Activated CD8-positive, alpha-beta memory T cell treated with anti-CD3 and anti-CD28 coated beads, Interleukin-2, amount 50 U/mL, for 48 hours (primary cell): Measurements from ENCODE around the gene YIF1A.
"Not testable (repeated sequence)": the region's sequence is repeated elsewhere in the genome, so short reads cannot be mapped to it uniquely, and the experiment has no call there.

Experiments used
- DNase-seq: peaks from one replicate; pipeline ENCODE4 v3.0.0-alpha.2; 2020

Gene YIF1A

GRCh38 chr11:66268244-66268951 is 20.5 kb downstream of the YIF1A start, which contains the start of gene RAB1B:
Gene RAB1B, plus strand, starts transcription at chr11:66268639. Its CDS starts 41 bp downstream, at chr11:66268680.
- peak; percentile 100 for DNase-seq

GRCh38 chr11:66267379-66268243 is 21.3 kb downstream of the YIF1A start:
- DNase-seq, result peak; percentile 96

- no peak for DNase-seq
Observed at GRCh38 chr11:66267039-66267378, 21.9 kb downstream of the YIF1A start.

GRCh38 chr11:66266378-66267038 is 22.4 kb downstream of the YIF1A start:
- DNase-seq, result no peak

DNA sequence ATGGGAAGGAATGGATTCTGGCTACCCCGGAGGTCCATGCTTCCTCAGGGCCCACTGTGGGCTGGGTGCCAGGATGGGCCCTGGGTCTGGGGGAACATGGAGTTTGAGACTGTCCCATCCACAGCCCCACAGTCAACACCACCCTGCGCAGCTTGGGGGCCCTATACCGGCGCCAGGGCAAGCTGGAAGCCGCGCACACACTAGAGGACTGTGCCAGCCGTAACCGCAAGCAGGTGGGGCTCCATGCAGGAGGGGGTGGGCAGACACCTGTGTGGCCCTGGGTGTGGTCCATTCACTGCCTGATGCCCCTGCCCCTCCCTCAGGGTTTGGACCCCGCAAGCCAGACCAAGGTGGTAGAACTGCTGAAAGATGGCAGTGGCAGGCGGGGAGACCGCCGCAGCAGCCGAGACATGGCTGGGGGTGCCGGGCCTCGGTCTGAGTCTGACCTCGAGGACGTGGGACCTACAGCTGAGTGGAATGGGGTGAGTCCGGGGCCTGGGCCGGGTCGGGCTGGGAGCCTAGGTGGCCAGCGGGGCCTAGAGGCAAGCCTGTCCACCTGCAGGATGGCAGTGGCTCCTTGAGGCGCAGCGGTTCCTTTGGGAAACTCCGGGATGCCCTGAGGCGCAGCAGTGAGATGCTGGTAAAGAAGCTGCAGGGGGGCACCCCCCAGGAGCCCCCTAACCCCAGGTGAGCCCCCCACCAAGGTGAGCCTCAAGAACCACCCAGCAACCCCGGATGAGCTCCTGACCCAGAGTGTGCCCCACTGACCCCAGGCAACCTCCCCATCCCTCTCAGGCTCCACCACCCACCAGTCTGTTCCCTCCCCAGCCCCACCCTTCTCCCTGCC is 23.2 kb downstream of the YIF1A start:
- DNase-seq, result no peak

DNA sequence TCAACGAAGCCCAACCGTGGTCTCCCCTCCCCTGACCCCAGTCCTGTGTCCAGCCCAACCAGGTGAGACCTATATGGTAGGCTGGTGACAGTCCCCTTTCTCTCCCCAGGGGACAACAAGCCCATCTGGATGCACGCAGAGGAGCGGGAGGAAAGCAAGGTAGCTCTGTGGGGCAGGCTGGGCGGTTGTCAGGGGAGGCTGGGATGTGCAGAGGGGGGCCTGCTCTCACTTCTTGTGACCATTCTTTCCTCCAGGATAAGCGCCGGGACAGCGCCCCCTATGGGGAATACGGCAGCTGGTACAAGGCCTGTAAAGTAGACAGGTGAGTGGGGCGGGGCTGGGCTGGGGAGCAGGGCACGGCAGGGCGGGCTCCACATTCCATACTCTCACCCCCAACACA is 24.0 kb downstream of the YIF1A start:
- DNase-seq, result peak; percentile 80

DNA sequence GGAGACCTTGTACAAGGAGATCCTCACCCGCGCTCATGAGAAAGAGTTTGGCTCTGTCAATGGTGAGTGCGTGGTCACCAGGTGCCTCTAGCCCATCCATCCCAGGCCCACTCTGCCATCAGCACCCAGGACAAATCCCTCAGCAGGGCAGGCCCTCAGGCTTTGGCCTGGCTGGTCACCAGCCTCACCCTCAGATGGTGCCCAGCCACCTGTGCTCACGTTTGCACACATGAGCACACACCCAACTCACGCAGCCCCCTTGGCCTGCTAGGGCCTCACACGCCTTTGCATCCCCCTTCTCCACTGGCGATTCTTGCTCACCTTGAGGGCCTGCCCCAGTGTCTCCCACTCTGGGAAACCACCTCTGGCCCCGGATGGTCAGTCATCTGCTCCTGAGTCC is 24.6 kb downstream of the YIF1A start:
- no peak for DNase-seq

DNA sequence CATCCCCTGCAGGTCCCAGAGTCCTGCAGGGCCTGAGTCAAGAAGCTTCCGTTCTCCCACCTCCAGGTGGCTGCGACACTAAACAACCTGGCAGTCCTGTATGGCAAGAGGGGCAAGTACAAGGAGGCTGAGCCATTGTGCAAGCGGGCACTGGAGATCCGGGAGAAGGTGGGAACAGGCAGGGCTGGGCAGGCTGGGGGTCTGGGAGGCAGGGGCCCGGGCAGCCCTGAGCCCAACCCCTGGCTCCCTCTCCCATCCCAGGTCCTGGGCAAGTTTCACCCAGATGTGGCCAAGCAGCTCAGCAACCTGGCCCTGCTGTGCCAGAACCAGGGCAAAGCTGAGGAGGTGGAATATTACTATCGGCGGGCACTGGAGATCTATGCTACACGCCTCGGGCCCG is 25.2 kb downstream of the YIF1A start:
- no peak for DNase-seq

DNA sequence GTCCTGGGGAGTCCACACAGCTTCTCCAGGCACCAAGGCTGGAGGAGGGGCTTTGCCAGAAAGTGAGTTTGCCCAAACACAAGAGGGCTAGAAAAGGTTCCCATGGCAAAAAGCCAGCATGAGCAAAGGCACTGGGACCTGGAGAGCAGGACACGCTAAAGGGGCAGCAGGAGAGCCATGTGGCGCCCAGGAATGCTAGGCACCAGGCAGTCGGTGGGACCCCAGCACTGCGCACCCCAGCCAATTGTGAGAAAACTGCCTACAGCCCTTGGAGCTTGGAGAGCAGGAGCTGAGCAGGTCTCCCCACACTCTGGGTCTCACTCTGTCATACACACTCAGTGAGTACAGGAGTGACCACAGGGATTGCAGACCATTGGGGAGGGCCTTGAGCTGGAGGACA is 25.7 kb downstream of the YIF1A start:
- DNase-seq, result no peak

GRCh38 chr11:66262696-66263095 is 26.2 kb downstream of the YIF1A start:
- no peak for DNase-seq

DNA sequence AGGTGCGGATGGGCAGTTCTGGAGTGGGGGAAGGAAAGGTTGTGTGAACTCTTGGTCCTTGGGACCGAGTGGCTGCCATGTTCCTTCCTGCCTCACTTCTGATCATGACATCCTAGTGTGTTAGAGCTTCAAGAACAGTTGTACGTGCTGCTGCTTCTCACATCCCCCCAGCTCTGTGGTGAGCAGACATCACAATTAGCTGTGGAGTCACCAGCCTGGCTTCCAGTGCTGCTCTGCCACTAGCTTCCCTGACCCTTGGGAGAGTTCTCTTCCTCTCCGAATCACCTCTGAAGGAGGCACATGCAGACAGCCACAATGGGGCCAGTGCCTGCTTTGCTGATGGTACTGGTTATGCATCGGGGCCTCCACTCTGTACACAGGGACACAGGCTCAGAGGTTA is 26.8 kb downstream of the YIF1A start:
- DNase-seq, result no peak

DNA sequence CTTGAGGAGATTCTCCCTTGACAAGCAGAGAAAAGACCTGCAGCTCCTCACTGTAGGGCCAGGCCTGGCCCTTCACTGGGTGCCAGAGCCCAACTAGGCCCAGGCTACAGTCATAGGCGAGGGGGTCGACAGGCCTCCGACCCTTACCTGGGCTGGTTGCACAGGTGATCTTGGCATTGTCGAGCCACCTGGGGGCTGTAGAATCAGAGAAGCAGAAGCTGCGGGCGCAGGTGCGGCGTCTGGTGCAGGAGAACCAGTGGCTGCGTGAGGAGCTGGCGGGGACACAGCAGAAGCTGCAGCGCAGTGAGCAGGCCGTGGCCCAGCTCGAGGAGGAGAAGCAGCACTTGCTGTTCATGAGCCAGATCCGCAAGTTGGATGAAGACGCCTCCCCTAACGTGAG is 27.4 kb downstream of the YIF1A start:
- DNase-seq, result no peak

GRCh38 chr11:66259956-66260355 is 29.0 kb downstream of the YIF1A start:
- no peak for DNase-seq

GRCh38 chr11:66259225-66259624 is 29.7 kb downstream of the YIF1A start:
- DNase-seq, result no peak

DNA sequence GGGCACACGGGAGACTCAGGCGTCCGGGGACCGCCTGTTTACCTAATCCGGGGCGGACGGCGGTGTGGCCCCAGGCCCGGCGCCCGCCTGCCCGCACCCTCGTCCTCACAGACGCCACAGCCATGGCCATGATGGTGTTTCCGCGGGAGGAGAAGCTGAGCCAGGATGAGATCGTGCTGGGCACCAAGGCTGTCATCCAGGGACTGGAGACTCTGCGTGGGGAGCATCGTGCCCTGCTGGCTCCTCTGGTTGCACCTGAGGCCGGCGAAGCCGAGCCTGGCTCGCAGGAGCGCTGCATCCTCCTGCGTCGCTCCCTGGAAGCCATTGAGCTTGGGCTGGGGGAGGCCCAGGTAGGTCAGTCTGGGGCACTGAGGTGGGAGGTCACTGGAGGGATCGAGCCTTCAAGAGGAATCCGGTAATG is 30.5 kb downstream of the YIF1A start:
- DNase-seq, result no peak

DNA sequence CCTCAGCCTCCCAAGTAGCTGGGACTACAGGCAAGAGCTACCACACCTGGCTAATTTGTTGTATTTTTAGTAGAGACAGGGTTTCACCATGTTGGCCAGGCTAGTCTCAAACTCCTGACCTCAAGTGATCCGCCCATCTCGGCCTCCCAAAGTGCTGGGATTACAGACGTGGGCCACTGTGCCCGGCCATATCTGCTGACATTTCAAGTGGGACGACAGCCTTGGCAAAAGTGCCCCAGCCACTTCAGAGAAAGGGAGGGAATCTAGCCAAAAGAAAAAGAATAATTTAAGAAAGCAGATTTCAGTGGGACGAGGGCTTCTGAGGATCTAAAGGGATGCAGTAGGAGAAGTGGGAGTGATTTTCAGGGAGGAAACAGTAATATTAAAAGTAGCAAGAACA is 35.9 kb downstream of the YIF1A start:
- not testable (repeated sequence) for DNase-seq

GRCh38 chr11:66251809-66252208 is 37.1 kb downstream of the YIF1A start:
- DNase-seq, result no peak

- no peak for DNase-seq
Observed at GRCh38 chr11:66248903-66249302, 40.0 kb downstream of the YIF1A start.

GRCh38 chr11:66247801-66248200 is 41.1 kb downstream of the YIF1A start:
- DNase-seq, result no peak

DNA sequence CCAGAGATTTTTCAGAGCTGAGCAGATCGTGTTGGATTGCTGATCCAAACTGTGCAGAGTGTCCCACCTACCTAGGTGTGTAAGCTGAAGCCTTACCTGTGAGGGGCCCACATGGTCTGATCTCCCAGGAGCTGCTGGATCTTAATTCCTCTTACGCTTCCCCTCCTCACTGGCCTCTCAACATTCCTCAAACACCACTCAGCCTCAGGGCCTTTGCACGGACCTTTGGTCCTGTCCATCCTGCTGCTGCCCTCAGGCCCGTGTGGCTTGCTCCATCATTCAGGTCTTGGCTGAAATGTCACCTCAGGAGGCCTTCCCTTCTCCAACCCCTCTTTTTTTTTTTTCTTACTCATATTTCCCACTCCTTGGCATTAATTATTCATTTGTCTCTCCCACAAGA is 41.6 kb downstream of the YIF1A start:
- no peak for DNase-seq

GRCh38 chr11:66243782-66244535 is 45.0 kb downstream of the YIF1A start:
- no peak for DNase-seq
